Loucy (cell line): ENCODE results near the gene OR52A1.

Experiments
- EZH2phosphoT487 ChIP-seq: fragments of 200-600 bp; IDR thresholded peaks from 2 replicates; pipeline ENCODE4 v1.6.1; 2018; ENCODE audit warnings: antibody characterized with exemption, mild to moderate bottlenecking, moderate library complexity, borderline replicate concordance
- TF ChIP-seq, protein P1 (sequence below): fragments of 200-600 bp; sonication (generic); conservative IDR thresholded peaks from 2 replicates; pipeline ENCODE4 v1.5.1; 2014; ENCODE audit warnings: mild to moderate bottlenecking, antibody characterized with exemption, low read length

DNA sequence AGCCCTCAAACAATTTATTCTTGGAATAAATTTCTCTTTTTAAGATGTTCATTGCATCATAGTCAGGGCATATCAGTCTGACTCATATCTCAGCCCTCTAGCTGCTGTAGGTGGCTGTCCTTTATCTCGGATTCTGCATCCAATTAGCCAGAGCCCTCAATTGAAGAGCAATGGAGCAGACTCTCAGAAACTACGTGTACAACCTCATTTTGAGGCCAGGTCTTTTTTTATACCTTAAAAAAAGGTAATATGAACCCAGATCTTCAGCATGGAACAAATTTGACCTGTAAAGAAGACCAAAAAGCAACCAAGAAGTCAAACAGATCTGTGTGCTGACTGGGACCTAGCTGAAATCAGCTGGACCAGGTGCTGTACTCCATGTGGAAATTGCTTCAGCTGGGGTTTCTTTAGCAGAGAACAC is 25.1 kb downstream of the OR52A1 start:
- TF ChIP-seq, protein P1, sequence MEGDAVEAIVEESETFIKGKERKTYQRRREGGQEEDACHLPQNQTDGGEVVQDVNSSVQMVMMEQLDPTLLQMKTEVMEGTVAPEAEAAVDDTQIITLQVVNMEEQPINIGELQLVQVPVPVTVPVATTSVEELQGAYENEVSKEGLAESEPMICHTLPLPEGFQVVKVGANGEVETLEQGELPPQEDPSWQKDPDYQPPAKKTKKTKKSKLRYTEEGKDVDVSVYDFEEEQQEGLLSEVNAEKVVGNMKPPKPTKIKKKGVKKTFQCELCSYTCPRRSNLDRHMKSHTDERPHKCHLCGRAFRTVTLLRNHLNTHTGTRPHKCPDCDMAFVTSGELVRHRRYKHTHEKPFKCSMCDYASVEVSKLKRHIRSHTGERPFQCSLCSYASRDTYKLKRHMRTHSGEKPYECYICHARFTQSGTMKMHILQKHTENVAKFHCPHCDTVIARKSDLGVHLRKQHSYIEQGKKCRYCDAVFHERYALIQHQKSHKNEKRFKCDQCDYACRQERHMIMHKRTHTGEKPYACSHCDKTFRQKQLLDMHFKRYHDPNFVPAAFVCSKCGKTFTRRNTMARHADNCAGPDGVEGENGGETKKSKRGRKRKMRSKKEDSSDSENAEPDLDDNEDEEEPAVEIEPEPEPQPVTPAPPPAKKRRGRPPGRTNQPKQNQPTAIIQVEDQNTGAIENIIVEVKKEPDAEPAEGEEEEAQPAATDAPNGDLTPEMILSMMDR: no peak
- no peak for TF ChIP-seq EZH2phosphoT487
